ENCODE measurements around the gene UBXN4.

DNA sequence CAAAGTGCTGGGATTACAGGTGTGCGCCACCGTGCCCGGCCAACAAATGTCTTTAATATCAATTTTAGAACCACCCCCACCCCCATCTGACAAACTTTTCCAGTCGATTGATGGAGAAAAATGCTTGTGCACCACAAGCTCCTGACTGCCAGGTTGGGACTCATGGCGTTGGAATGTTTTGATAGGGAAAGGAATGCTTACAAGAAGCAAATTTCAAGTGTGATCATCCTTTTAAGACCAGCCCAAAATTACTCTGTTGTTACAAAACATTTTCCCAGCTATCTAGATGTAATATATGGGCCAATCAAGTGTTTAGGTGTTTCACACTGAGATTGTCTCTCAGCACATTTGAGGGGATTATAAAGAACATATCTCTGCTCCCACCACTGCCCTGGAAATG is 45.2 kb downstream of the UBXN4 start:
- TF ChIP-seq, protein P1, sequence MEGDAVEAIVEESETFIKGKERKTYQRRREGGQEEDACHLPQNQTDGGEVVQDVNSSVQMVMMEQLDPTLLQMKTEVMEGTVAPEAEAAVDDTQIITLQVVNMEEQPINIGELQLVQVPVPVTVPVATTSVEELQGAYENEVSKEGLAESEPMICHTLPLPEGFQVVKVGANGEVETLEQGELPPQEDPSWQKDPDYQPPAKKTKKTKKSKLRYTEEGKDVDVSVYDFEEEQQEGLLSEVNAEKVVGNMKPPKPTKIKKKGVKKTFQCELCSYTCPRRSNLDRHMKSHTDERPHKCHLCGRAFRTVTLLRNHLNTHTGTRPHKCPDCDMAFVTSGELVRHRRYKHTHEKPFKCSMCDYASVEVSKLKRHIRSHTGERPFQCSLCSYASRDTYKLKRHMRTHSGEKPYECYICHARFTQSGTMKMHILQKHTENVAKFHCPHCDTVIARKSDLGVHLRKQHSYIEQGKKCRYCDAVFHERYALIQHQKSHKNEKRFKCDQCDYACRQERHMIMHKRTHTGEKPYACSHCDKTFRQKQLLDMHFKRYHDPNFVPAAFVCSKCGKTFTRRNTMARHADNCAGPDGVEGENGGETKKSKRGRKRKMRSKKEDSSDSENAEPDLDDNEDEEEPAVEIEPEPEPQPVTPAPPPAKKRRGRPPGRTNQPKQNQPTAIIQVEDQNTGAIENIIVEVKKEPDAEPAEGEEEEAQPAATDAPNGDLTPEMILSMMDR (IDR thresholded peaks at IDR 0.05) = no peak
- TF ChIP-seq POLR2A (IDR thresholded peaks at IDR 0.05) = no peak
